Effector memory CD8-positive, alpha-beta T cell (primary cell): ENCODE data around the gene POLL.

Experiments
- ATAC-seq: fragments of 150-1000 bp; cut with Tn5 transposase; replicated peaks from 2 replicates; pipeline ENCODE4 v1.10.0; 2021; ENCODE audit warnings: mild to moderate bottlenecking, moderate library complexity
- DNase-seq, 3 experiments: peaks; one replicate each; pipeline ENCODE4 v3.0.0; 2021
- H3K27ac Mint-ChIP-seq, 2 donors: one replicate each; pipeline ENCODE4 v1.8.0; 2022; ENCODE audit warnings: mild to moderate bottlenecking in 2 of 2, mixed read lengths in 2 of 2, moderate library complexity in 2 of 2
- H3K27me3 Mint-ChIP-seq, 2 donors: one replicate each; pipeline ENCODE4 v1.8.0; 2022; ENCODE audit warnings: mixed read lengths in 2 of 2
- H3K36me3 Mint-ChIP-seq: one replicate; pipeline ENCODE4 v1.8.0; 2022; ENCODE audit warnings: mild to moderate bottlenecking, moderate library complexity, mixed read lengths; ENCODE audit not compliant: insufficient read depth
- H3K4me1 Mint-ChIP-seq, 2 donors: one replicate each; pipeline ENCODE4 v1.8.0; 2022; ENCODE audit warnings: low read depth in 2 of 2, mixed read lengths in 2 of 2
- H3K4me3 Mint-ChIP-seq, 2 donors: one replicate each; pipeline ENCODE4 v1.8.0; 2022; ENCODE audit warnings: mild to moderate bottlenecking in 2 of 2, mixed read lengths in 2 of 2, moderate library complexity in 2 of 2
- H3K9me3 Mint-ChIP-seq, 2 donors: one replicate each; pipeline ENCODE4 v1.8.0; 2022; ENCODE audit warnings: mixed read lengths in 2 of 2

The POLL gene

GRCh38 chr10:101575580-101576210 lies 12.4 kb downstream of the POLL start:
- Mint-ChIP-seq H3K27me3 (no peaks in the 10 kb centered on the region), H3K27ac (no peak overlapping the region), H3K9me3 (no peaks in the 10 kb centered on the region), H3K4me3 (no peak overlapping the region), H3K36me3 (peaks cover 5% of the 10 kb centered on the region), H3K4me1 (peaks cover under 1% of the 10 kb centered on the region in 2 donors)
- ATAC-seq: no peak
- DNase-seq: no peak

- H3K27ac Mint-ChIP-seq: no peak overlapping the region
- no peak for DNase-seq
- H3K36me3 Mint-ChIP-seq: no peaks in the 10 kb centered on the region
- ATAC-seq: no peak
- no peaks in the 10 kb centered on the region for H3K9me3 Mint-ChIP-seq
- peaks cover 0 to under 1% of the 10 kb centered on the region in 2 donors for H3K27me3 Mint-ChIP-seq
- no peak overlapping the region for H3K4me3 Mint-ChIP-seq
- H3K4me1 Mint-ChIP-seq: peaks cover 3 to 5% of the 10 kb centered on the region in 2 donors
These were observed 13.0 kb downstream of the POLL start for GRCh38 chr10:101575091-101575490.

- H3K27ac Mint-ChIP-seq: peak overlapping the region in 1 of 2 donors; percentile 13
- no peaks in the 10 kb centered on the region for H3K9me3 Mint-ChIP-seq
- ATAC-seq: no peak
- no peak for DNase-seq
- H3K27me3 Mint-ChIP-seq: peaks cover 9 to 10% of the 10 kb centered on the region in 2 donors
- no peaks in the 10 kb centered on the region for H3K36me3 Mint-ChIP-seq
- no peak overlapping the region for H3K4me3 Mint-ChIP-seq
- peaks cover 5 to 12% of the 10 kb centered on the region in 2 donors for H3K4me1 Mint-ChIP-seq
These were observed 13.9 kb downstream of the POLL start for GRCh38 chr10:101573885-101574753.

- no peak for DNase-seq
- ATAC-seq: no peak
- H3K36me3 Mint-ChIP-seq: no peaks in the 10 kb centered on the region
- H3K4me1 Mint-ChIP-seq: peaks cover 5 to 12% of the 10 kb centered on the region in 2 donors
- H3K27me3 Mint-ChIP-seq: peaks cover 21 to 24% of the 10 kb centered on the region in 2 donors
- H3K4me3 Mint-ChIP-seq: no peak overlapping the region
- no peaks in the 10 kb centered on the region for H3K9me3 Mint-ChIP-seq
- H3K27ac Mint-ChIP-seq: no peak overlapping the region
These were observed 15.3 kb downstream of the POLL start for GRCh38 chr10:101572785-101573184.

GRCh38 chr10:101572126-101572525 lies 15.9 kb downstream of the POLL start:
- Mint-ChIP-seq H3K4me1 (peaks cover 5 to 12% of the 10 kb centered on the region in 2 donors), H3K4me3 (no peak overlapping the region), H3K27me3 (peaks cover 27 to 30% of the 10 kb centered on the region in 2 donors), H3K9me3 (no peaks in the 10 kb centered on the region), H3K27ac (no peak overlapping the region), H3K36me3 (no peaks in the 10 kb centered on the region)
- no peak for DNase-seq
- no peak for ATAC-seq

- DNase-seq (no peak), ATAC-seq (no peak)
- Mint-ChIP-seq H3K36me3 (no peaks in the 10 kb centered on the region), H3K4me3 (peak overlapping the region in 1 of 2 donors; percentile 19), H3K27ac (no peak overlapping the region), H3K9me3 (no peaks in the 10 kb centered on the region), H3K27me3 (peaks cover 34 to 38% of the 10 kb centered on the region in 2 donors), H3K4me1 (peaks cover 9 to 14% of the 10 kb centered on the region in 2 donors)
These were observed 16.7 kb downstream of the POLL start for GRCh38 chr10:101571271-101571925.

- no peak for DNase-seq
- Mint-ChIP-seq H3K27me3 (peaks cover 40 to 45% of the 10 kb centered on the region in 2 donors), H3K36me3 (no peaks in the 10 kb centered on the region), H3K27ac (peak overlapping the region; percentile 41), H3K9me3 (no peaks in the 10 kb centered on the region), H3K4me1 (peaks cover 9 to 17% of the 10 kb centered on the region in 2 donors), H3K4me3 (peak overlapping the region; percentile 74 to 77)
- ATAC-seq: no peak
These were observed 17.4 kb downstream of the POLL start for GRCh38 chr10:101570428-101571270.

DNA sequence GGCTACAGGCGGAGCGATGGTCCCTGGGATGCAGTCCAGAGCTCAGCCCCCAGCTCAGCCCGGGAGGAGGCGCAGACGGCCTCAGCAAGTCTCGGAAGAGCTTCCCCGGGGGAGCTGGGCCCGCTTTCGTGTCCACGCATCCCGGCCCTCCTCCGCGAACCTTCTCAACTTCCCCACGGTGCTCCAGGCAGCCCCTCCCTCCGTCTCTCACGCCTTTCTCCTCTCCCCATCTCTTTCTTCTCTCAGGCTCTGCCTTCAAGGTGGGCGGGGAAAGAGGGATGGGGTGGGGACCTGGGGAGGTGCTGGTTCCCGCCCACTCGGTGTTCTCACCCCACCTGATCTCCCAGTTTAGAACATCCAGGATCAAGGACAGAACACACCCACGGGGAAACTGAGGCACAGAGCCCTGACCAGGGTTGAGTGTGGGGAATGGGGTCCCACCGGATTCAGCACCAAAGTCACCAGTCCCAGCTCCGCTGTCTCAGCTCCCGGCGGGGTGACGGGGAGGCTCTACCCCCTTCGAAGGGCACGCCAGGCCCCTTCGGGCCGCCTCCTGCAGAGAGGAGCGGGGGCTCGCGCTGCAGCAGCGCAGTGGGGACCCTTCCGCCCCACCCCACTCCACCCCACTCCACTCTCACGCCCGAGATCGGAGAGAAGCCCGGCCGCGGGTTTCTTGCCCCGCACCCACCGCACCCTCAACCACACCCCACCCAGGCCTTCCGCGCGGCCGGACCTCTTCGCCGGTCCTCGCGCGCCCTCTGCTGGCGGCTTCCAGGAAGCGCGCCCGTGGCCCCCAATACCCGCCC lies 18.2 kb downstream of the POLL start:
- no peaks in the 10 kb centered on the region for H3K36me3 Mint-ChIP-seq
- DNase-seq (peak; percentile 77 to 82 (median 80)), ATAC-seq (peak; percentile 90)
- H3K4me1 Mint-ChIP-seq: peaks cover 9 to 17% of the 10 kb centered on the region in 2 donors
- H3K4me3 Mint-ChIP-seq: peak overlapping the region; percentile 74 to 77
- peak overlapping the region in 1 of 2 donors; percentile 41 for H3K27ac Mint-ChIP-seq
- H3K27me3 Mint-ChIP-seq: peaks cover 48 to 53% of the 10 kb centered on the region in 2 donors
- H3K9me3 Mint-ChIP-seq: no peaks in the 10 kb centered on the region

DNA sequence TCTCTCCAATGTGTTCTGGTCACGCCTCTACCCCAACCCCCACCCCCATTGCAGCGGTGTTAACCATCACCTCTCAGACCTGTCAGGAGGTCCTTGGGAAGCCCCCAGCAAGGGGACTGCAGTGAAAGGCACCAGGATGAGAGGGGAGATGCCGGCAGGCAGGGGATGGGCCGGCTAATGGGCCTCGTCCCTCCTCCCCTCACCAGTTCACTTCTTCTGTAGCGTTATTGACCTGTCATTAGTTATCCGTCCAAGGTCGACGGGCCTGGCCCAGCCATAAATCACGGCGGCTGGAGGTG lies 18.8 kb downstream of the POLL start:
- Mint-ChIP-seq H3K27ac (no peak overlapping the region), H3K4me3 (peak overlapping the region; percentile 74 to 77), H3K27me3 (peaks cover 50 to 59% of the 10 kb centered on the region in 2 donors), H3K4me1 (peaks cover 9 to 17% of the 10 kb centered on the region in 2 donors), H3K36me3 (no peaks in the 10 kb centered on the region), H3K9me3 (no peaks in the 10 kb centered on the region)
- DNase-seq (no peak), ATAC-seq (no peak)

DNA sequence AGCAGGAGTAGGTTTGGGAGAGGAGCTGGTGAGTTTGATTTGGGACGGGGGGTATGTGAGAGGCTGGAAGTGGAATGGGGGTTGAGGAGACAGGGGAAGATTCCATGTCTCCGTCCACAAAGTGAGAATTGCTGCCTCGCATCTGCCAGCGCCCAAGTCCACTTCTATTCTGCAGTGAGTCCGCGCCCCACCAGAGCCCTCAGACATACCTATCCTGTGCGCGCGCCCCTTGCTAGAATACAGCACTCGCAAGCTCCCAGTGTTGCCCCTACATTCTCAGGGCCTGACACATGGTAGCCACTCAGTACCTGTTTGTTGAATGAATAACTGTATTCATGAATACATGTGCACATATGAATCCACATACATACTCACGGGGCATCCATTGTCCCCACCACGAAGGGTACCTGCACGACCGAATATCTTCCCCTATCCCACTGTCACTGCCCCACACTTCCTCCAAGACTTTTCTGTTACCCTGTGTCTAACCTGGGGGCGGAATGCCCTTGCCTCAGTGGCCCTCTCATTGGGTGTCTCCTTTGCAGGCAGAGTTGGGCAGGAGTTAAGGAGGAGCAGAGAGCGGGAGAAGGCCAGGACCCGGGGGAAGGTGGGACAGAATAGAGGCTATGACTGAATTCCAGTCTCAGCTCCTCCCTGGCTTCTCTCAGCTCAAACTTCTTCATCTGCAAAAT lies 19.9 kb downstream of the POLL start:
- peak overlapping the region; percentile 74 to 77 for H3K4me3 Mint-ChIP-seq
- ATAC-seq: no peak
- no peak for DNase-seq
- no peaks in the 10 kb centered on the region for H3K9me3 Mint-ChIP-seq
- no peak overlapping the region for H3K27ac Mint-ChIP-seq
- no peaks in the 10 kb centered on the region for H3K36me3 Mint-ChIP-seq
- peaks cover 9 to 17% of the 10 kb centered on the region in 2 donors for H3K4me1 Mint-ChIP-seq
- H3K27me3 Mint-ChIP-seq: peaks cover 61 to 70% of the 10 kb centered on the region in 2 donors

GRCh38 chr10:101567165-101568006 lies 20.7 kb downstream of the POLL start:
- Mint-ChIP-seq H3K9me3 (no peaks in the 10 kb centered on the region), H3K4me3 (no peak overlapping the region), H3K27me3 (peaks cover 61 to 78% of the 10 kb centered on the region in 2 donors), H3K4me1 (peaks cover 9 to 17% of the 10 kb centered on the region in 2 donors), H3K27ac (no peak overlapping the region), H3K36me3 (no peaks in the 10 kb centered on the region)
- DNase-seq: no peak
- no peak for ATAC-seq
